22Rv1 (cell line): ENCODE results near the gene DOCK3.

ENCODE experiments used
- H3K27ac ChIP-seq: fragments of 450-650 bp; 2 replicates; pipeline ENCODE4 v1.5.1; 2017
- ZFX ChIP-seq: fragments of 450-650 bp; IDR thresholded peaks from 2 replicates; pipeline ENCODE4 v1.6.1; 2017; ENCODE audit warnings: antibody characterized with exemption, borderline replicate concordance
- TF ChIP-seq, protein P1 (sequence below): fragments of 450-650 bp; IDR thresholded peaks from 2 replicates; pipeline ENCODE4 v1.5.1; 2017; ENCODE audit warnings: mild to moderate bottlenecking

The DOCK3 gene

GRCh38 chr3:51268132-51268531, 593.4 kb downstream of the DOCK3 start:
- H3K27ac ChIP-seq = no peak overlapping the region
- TF ChIP-seq, protein P1, sequence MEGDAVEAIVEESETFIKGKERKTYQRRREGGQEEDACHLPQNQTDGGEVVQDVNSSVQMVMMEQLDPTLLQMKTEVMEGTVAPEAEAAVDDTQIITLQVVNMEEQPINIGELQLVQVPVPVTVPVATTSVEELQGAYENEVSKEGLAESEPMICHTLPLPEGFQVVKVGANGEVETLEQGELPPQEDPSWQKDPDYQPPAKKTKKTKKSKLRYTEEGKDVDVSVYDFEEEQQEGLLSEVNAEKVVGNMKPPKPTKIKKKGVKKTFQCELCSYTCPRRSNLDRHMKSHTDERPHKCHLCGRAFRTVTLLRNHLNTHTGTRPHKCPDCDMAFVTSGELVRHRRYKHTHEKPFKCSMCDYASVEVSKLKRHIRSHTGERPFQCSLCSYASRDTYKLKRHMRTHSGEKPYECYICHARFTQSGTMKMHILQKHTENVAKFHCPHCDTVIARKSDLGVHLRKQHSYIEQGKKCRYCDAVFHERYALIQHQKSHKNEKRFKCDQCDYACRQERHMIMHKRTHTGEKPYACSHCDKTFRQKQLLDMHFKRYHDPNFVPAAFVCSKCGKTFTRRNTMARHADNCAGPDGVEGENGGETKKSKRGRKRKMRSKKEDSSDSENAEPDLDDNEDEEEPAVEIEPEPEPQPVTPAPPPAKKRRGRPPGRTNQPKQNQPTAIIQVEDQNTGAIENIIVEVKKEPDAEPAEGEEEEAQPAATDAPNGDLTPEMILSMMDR = no peak
- no peak for TF ChIP-seq ZFX

- no peak for TF ChIP-seq ZFX
- TF ChIP-seq, protein P1 = no peak
- no peak overlapping the region for H3K27ac ChIP-seq
Observed at GRCh38 chr3:51269466-51269865, 594.7 kb downstream of the DOCK3 start.

GRCh38 chr3:51270559-51270958, 595.8 kb downstream of the DOCK3 start:
- TF ChIP-seq, protein P1 = no peak
- no peak for TF ChIP-seq ZFX
- no peak overlapping the region for H3K27ac ChIP-seq

DNA sequence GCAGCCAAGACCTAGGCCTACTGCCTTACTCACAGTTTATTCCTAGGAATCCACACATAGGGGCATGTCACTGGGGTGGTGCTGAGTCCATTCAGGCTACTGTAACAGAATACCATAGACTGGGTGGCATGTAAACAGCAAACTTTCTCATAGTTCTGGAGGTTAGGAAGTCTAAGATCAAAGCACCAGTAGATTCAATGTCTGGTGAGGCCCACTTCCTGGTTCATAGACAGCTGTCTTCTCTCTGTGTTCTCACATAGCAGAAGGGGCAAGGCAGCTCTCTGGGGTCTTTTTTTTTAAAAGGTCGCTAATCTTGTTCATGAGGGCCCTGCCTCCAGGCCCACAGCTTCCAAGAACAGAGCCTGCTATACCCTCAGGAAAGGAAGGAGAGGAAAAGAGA, 596.4 kb downstream of the DOCK3 start:
- no peak for TF ChIP-seq ZFX
- TF ChIP-seq, protein P1 = no peak
- H3K27ac ChIP-seq = no peak overlapping the region

DNA sequence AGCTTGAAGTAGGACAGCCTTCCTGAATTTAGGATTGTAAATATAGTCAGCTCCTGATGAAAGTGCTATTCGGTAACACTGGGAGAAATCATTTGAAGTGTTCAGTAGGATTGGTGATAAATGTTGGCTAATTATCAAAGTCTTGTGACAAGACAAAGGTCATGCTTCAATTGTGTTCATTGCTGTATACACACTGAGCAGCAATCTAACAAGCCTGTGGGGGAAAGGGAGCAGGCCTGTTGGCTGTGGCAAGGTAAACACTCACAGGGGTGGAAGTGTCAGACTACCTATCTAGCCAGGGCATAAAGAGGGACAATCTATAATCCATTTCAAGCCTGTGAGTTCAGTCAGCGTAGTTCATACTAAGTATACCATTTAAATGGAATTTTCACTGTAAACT, 599.3 kb downstream of the DOCK3 start:
- TF ChIP-seq, protein P1 = no peak
- no peak for TF ChIP-seq ZFX
- no peak overlapping the region for H3K27ac ChIP-seq

DNA sequence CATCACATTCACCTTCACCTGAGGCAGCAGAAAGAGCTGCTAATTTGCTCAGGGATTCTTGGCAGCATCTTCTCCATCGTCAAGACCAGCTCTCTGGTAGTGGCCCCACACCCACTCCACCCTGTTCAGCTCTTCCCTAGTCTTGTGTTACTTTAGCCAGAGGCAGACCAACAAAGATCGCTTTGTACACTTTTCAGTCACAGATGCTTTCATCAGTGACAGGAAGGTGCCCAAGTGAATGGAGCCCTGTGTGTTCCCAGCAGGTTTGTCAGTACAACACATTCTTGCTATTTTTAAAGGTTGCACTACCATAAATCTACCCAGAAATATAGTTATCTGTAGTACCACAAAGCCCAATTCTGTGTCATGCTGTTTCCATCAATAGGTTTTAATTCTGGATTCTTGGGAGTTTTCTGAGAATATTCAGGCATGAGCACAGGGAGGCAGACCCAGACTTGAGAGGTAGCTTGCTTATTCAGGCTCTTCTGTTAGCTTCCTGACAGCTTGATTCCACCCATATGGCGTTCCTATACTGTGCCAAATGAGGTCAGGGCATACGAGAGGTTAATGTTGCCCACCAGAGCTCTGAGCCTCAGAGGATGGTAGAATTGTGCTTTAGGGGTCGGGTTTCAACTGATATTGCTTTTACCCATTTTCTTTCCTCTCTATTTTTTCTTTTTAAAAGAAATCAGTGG, 600.5 kb downstream of the DOCK3 start:
- no peak overlapping the region for H3K27ac ChIP-seq
- TF ChIP-seq, protein P1 = no peak
- no peak for TF ChIP-seq ZFX

DNA sequence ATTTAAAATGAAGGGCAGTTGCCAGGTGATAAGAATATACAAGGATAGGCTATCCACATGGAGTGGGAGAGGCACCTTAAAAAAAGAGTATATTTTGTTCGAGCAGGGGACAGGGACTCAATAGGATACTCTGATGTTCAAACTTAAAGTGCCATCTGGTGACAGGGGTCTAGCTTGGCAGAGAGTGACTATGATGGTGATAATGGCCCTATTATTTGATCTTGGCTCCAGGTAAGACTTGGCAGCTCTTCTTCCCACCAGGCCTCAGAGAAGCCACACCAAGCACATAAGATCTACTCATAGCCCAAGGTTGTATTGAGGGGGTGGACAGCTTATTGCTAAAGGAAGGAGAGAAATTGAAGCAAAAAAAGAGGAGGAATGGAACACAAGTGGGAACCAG, 601.3 kb downstream of the DOCK3 start:
- H3K27ac ChIP-seq = no peak overlapping the region
- TF ChIP-seq, protein P1 = no peak
- no peak for TF ChIP-seq ZFX
